ENCODE measurements around the gene FETUB.

FETUB gene

GRCh38 chr3:186627852-186628414, 12.3 kb upstream of the FETUB start:
- Histone ChIP-seq H3K4me2 (ENCODE audit: insufficient read depth, low read length) (no peak overlapping the region), H3K79me2 (ENCODE audit: insufficient read depth, low read length) (no peaks in the 10 kb centered on the region), H4K20me1 (ENCODE audit: insufficient read depth, low read length) (no peaks in the 10 kb centered on the region), H3K4me1 (ENCODE audit: insufficient read depth, low read length) (no peaks in the 10 kb centered on the region), H3K9ac (ENCODE audit: low read depth, low read length) (no peak overlapping the region), H3K27me3 (ENCODE audit: insufficient read depth, low read length, poor library complexity) (peaks cover 4% of the 10 kb centered on the region), H3K27ac (ENCODE audit: low read length) (no peak overlapping the region), H3K36me3 (ENCODE audit: insufficient read depth, low read length) (no peaks in the 10 kb centered on the region), H3K9me3 (ENCODE audit: insufficient read depth, low read length, severe bottlenecking) (no peaks in the 10 kb centered on the region), H3K4me3 (ENCODE audit: low read depth in 1 of 2, low read length in 2 of 2) (no peak overlapping the region), H2AFZ (ENCODE audit: low read depth, low read length) (no peak overlapping the region)
- DNase-seq (no peak), ATAC-seq (ENCODE audit: insufficient read depth, low read depth) (no peak)
- no peak for TF ChIP-seq EZH2 (IDR thresholded peaks at IDR 0.05; ENCODE audit: borderline replicate concordance, low read depth, low read length, severe bottlenecking)
- no peak for TF ChIP-seq CTCF (IDR thresholded peaks at IDR 0.05; ENCODE audit: borderline replicate concordance, extremely low read depth, low read length, poor library complexity, severe bottlenecking)

GRCh38 chr3:186628756-186629155, 11.4 kb upstream of the FETUB start:
- Histone ChIP-seq H3K4me3 (ENCODE audit: low read depth in 1 of 2, low read length in 2 of 2) (no peak overlapping the region), H3K79me2 (ENCODE audit: insufficient read depth, low read length) (no peaks in the 10 kb centered on the region), H4K20me1 (ENCODE audit: insufficient read depth, low read length) (no peaks in the 10 kb centered on the region), H3K27ac (ENCODE audit: low read length) (no peak overlapping the region), H2AFZ (ENCODE audit: low read depth, low read length) (no peak overlapping the region), H3K4me2 (ENCODE audit: insufficient read depth, low read length) (no peak overlapping the region), H3K9me3 (ENCODE audit: insufficient read depth, low read length, severe bottlenecking) (no peaks in the 10 kb centered on the region), H3K9ac (ENCODE audit: low read depth, low read length) (no peak overlapping the region), H3K4me1 (ENCODE audit: insufficient read depth, low read length) (no peaks in the 10 kb centered on the region), H3K27me3 (ENCODE audit: insufficient read depth, low read length, poor library complexity) (peaks cover 4% of the 10 kb centered on the region), H3K36me3 (ENCODE audit: insufficient read depth, low read length) (no peaks in the 10 kb centered on the region)
- no peak for ATAC-seq (ENCODE audit: insufficient read depth, low read depth)
- no peak for TF ChIP-seq EZH2 (IDR thresholded peaks at IDR 0.05; ENCODE audit: borderline replicate concordance, low read depth, low read length, severe bottlenecking)
- no peak for TF ChIP-seq CTCF (IDR thresholded peaks at IDR 0.05; ENCODE audit: borderline replicate concordance, extremely low read depth, low read length, poor library complexity, severe bottlenecking)
- no peak for DNase-seq

GRCh38 chr3:186630950-186631641, 9.1 kb upstream of the FETUB start:
- Histone ChIP-seq H3K27me3 (ENCODE audit: insufficient read depth, low read length, poor library complexity) (peaks cover 9% of the 10 kb centered on the region), H3K27ac (ENCODE audit: low read length) (no peak overlapping the region), H3K4me3 (ENCODE audit: low read depth in 1 of 2, low read length in 2 of 2) (no peak overlapping the region), H3K4me1 (ENCODE audit: insufficient read depth, low read length) (no peaks in the 10 kb centered on the region), H3K4me2 (ENCODE audit: insufficient read depth, low read length) (no peak overlapping the region), H4K20me1 (ENCODE audit: insufficient read depth, low read length) (no peaks in the 10 kb centered on the region), H2AFZ (ENCODE audit: low read depth, low read length) (no peak overlapping the region), H3K9me3 (ENCODE audit: insufficient read depth, low read length, severe bottlenecking) (no peaks in the 10 kb centered on the region), H3K79me2 (ENCODE audit: insufficient read depth, low read length) (no peaks in the 10 kb centered on the region), H3K36me3 (ENCODE audit: insufficient read depth, low read length) (no peaks in the 10 kb centered on the region), H3K9ac (ENCODE audit: low read depth, low read length) (no peak overlapping the region)
- DNase-seq (no peak), ATAC-seq (ENCODE audit: insufficient read depth, low read depth) (no peak)
- TF ChIP-seq CTCF (IDR thresholded peaks at IDR 0.05; ENCODE audit: borderline replicate concordance, extremely low read depth, low read length, poor library complexity, severe bottlenecking) (no peak), EZH2 (IDR thresholded peaks at IDR 0.05; ENCODE audit: borderline replicate concordance, low read depth, low read length, severe bottlenecking) (no peak)

All from DND-41 (cell line).